NCI-H187 treated with DMSO at 0.1 percent for 48 hours (cell line): ENCODE measurements around the gene RACK1.
"Not testable (repeated sequence)": the region's sequence is repeated elsewhere in the genome, so short reads cannot be mapped to it uniquely, and the experiment has no call there.

Source experiments
- DNase-seq: peaks from one replicate; lab custom pipeline; 2025; lab: John Stamatoyannopoulos, UW

Gene RACK1

DNA sequence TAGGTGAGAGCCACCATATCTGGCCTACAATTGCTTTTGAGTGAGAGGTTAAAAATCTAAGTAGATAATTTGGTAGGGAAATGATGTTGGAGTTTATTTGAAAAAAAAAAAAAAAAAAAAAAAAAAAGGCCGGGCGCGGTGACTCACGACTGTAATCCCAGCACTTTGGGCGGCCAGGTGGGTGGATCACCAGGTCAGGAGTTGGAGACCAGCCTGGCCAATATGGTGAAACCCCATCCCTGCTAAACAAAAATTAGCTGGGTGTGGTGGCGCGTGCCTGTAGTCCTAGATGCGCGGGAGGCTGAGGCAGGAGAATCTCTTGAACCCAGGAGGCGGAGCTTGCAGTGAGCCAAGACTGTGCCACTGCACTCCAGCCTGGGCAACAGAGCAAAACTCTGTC is 29.5 kb downstream of the RACK1 start:
- not testable (repeated sequence) for DNase-seq

DNA sequence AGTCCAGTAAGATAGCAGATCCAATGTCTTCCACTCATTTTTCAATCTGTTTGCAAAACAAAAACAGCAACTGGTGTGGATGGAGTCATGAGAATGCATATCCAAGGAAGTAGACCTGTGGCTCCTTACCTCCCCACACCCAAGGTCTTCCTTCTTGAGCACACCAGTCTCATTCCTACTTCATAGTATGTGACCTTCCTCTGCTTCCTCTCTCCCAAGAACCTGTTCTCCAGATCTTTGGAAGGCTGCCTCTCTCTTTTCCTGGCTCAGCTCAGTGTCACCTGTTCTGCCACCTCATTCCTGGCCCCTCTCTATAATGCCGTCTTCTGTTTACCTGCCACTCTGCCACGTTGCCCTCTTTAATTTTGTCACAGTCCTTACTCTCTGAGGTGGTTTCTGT is 30.8 kb downstream of the RACK1 start:
- DNase-seq, result no peak

DNA sequence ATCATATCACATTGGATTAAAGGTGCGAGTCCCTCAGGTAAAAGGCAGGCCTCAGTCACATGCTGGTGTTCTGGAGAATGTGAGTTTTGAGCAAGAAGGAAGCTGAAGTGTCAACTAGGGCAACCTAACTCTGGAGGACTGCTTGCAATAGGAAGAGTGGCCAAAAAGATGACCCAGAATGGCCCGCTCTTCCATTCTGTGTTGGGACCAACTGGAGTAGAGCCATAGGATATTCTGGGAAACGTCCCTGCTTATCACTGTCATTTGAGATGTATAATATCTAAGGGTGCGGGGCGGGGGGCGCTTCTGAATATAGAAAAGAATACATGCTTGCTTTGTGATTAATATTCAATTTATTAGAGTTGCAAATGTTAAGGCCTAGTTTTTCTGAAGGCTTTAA is 31.6 kb downstream of the RACK1 start:
- no peak for DNase-seq

DNA sequence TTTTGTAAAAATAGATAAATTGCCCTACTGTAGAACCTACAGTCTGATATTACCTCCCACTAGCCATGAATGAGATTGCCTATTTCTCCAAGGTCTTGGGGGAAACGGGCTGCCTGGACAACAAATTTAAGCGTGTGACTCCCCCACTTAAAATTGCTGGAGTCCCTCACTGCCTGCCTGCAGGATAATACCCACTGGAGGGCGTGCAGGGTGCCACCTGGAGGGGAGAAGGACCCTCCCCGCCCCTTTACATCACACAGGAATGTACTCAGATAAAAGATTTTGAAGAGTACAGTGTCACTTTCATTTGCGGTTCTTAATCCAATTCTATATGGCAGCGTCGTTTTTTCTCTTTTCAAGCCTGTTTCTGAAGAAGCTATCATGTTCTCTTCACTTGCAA is 32.5 kb downstream of the RACK1 start:
- DNase-seq, result no peak

DNA sequence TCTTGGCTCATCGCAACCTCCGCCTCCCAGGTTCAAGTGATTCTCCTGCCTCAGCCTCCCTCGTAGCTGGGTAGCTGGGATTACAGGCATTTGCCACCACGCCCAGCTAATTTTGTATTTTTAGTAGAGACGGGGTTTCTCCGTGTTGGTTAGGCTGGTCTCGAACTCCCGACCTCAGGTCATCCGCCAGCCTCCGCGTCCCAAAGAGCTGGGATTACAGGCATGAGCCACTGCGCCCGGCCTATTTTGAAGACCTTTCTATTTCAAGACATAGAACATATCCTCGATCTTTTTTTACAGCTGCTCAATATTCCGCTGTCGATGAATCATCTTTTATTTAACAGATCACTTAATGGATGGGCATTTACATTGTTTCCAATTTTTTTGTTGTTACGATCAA is 33.0 kb downstream of the RACK1 start:
- not testable (repeated sequence) for DNase-seq

DNA sequence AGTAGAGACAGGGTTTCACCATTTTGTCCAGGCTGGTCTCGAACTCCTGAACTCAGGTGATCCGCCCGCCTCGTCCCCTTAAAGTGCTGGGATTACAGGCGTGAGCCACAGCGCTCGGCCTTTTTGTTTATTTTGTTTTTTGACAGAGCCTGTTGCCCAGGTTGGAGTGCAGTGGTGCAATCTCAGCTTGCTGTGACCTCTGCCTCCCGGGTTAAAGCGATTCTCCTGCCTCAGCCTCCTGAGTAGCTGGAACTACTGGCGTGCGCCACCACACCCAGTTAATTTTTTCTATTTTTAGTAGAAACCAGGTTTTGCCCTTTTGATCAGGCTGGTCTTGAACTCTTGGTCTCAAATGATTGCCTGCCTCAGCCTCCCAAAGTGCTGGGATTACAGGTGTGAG is 33.6 kb downstream of the RACK1 start:
- DNase-seq, result not testable (repeated sequence)

DNA sequence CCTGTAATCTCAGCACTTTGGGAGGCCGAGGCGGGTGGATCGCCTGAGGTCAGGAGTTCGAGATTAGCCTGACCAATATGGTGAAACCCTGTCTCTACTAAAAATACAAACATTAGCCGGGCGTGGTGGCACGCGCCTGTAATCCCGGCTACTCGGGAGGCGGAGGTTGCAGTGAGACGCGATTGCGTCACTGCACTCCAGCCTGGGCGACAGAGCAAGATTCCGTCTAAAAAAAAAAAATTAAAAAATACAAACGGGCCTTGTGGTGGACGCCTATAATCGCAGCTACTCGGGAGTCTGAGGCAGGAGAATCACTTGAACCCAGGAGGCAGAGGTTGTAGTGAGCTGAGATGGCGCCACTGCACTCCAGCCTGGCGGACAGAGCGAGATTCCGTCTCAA is 34.7 kb downstream of the RACK1 start:
- not testable (repeated sequence) for DNase-seq

DNA sequence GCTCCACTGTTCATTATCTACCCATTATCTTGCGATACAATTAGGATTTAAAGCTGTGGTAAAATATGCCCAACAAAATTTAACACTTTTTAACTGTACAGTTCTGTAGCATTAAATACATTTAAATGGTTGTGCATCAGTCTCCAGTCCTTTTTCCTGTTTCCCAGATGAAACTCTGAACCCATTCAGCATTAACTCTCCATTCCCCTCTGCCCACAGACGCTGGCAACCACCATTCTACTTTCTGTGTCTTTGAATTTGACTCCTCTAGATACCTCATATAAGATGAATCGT is 35.8 kb downstream of the RACK1 start:
- no peak for DNase-seq

DNA sequence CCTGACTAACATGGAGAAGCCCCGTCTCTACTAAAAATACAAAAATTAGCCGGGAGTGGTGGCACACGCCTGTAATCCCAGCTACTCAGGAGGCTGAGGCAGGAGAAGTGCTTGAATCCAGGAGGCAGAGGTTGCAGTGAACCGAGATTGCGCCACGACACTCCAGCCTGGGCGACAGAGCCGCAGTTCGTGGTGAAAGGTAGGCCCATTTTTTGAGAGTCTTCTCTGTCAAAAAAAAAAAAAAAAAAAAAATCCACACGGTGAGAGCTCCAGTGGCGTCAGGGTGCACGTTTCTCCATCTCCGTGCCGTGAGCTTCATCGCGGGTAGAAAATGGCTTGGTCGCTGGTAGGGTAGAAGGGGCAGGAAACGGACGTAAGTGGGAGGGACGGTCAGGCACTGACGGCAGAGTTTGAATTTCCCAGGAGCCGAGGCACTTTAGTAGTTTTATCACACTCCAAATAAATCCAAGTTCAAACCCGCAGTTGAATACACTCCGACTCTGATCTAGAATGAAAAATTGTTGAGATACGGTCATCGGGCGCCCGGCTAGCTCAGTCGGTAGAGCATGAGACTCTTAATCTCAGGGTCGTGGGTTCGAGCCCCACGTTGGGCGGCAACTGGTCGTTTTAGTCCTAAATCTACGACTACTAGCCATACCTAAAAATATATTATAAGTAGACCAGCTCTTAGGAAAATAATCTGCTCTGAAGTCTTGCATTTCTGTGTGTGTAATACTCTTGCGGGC is 36.3 kb downstream of the RACK1 start:
- DNase-seq, result no peak

DNA sequence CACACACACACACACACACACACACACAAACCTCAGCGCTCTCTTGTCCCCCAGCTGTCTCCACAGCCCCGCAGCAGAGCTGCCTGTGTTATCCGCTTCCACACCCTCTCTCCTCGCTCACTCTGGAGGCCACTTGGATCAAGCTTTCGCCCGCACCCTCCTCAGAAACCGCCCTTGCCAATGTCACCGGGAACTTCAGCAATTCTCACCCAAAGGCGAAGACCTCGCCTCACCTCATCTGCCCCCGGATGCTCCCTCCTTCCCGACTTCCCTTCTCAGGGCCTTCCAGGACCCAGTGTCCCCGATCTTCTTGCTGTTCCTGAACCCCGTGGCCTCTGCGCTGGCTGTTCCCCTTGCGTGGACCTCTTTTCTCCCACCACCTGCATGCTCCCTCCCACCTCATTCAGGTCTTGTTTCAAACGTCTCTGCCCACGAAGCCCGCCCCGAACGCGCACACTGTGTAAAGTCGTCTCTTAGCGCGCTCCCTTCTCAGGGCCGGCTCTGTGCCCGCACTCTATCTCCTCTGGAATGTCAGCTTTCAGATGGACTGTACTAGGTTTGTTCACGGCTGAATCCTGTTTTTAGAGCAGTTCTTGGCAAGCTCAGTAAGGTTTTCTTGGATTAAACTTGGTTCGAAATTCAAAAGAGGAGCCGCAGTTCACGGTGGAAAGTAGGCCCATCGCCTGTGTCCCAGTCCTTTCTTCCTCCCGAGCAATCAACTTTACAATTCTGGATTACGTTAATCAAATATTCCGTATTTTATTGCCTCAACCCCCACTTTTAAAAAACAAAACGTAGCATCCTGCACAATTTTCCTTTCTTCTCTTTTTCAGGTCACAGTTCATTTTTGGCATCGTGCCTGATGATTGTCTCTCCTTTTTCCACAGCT is 37.7 kb downstream of the RACK1 start:
- DNase-seq, result no peak

DNA sequence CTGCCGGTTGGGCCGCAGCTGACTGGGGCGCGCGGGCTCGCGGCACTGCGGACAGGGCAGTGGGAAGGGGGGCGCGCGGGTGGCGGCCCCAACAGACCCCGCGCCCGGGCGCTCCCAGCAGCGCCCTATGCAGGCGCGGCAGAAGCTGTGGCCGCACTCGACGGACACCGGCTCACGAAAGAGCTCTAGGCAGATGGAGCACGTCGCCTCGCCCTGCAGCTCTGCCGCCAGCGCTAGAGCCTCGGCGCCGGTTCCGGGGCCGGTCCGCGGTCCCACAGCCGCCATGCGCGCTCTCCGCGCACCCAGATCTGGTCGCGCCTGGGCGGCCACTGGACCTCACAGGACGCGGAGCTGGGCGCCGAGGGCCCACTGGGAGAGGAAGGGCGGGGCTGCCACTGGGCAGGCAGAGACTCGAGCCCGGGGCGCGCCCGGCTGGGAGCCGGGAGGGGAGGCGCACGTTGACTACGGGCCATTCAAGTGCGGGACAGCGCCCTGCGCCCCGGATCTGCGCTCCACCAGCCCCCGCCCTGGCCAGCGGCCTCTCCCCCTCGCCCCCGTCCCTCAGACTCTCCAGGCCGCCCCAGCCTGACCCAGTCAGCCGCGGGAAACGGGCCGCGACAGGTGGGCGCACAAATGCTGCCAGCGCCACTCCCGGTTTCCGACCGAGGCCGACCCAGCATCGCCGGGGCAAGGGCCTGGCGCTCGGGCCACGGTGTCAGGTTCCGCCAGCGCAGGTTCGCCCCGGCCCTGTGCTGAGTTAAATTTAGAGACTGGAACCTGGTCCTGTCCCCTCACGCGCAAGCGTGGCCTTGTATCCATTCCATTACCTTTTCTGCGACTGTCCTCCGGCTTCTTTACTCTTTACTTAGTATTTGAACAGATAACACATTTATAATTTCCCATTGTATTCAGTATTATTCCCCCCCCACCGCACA is 38.6 kb downstream of the RACK1 start, which contains the start of gene TRIM7:
Gene TRIM7, minus strand, starts transcription at position 371 of the 935 bp plus-strand sequence. Its CDS starts 86 bp downstream, at position 285.
- no peak for DNase-seq

DNA sequence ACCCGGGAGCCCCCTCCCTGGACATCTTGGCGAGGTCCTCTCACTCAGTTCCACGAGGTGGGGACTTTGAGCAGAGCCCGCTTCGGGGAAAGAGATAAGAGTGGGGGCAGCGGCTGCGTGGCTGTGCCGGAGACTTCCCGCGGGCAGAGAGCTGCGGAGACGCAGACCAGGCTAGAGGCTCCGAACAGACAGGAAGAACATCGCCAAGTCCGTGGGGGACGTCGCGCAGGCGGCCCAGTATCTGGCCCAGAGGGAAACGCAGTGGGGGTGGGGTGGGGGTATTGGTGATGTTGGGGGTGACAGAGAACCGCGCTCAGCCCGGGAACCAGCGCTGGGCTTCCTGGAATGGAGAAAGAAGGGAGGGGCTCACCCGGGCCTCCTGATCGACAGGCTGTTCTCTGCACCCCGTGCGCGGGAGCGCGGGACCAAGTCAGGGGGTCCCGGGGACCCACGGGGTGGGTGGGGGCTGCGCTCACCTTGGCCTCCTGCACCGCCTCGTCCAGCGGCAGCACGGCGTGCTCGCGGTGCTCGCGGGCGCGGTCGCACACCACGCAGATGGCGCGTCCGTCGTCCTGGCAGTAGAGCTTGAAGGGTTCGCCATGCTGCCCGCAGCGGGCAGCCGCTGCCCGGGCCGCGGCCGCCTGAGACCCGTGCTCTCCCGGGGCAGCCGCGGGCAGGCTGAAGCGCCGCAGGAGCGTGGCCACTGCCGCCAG is 39.4 kb downstream of the RACK1 start:
- no peak for DNase-seq

DNA sequence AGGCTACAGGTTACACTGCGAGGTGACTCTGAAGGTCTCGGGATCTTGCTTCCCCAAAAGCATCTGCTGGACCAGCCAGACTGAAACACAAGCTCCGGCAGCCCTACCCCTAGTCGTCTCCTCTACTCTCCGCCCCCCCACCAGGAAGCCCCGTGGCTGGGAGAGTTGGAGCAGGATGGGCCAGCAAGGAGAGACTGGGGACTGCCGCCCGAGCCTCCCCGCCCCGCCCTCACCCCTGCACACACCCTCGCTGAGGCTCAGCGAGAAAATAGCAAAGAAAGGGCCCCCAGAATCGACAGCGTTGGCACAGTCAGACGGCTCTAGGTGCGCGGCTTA is 40.0 kb downstream of the RACK1 start:
- no peak for DNase-seq

DNA sequence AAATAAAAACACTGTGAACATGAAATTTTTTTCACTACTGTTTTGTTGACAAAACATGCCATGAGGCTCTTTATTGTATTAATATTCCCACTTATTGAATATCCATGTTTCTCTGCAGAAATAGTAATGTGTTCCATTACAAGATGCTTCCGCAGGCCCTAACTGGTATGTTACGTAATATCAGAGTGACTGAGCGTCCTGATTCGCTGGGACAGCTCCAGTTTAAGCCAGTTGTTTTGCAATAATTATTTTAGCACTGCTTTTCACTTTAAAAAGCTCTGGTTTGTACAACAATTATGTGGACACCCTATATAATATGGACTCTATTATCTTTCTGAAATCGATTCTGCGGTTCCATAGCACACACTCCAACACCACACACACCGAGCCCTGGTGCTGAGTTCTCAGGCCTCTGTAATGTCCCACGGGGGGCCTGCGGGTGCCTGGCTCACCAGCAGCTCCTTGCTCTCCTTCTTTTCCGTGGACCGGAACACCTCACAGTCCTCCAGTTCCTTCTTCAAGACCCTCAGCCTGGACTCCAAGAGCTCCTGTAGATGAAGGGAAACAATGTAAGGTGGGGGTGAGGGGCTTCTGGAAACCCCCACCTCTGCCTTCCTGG is 40.5 kb downstream of the RACK1 start:
- no peak for DNase-seq

DNA sequence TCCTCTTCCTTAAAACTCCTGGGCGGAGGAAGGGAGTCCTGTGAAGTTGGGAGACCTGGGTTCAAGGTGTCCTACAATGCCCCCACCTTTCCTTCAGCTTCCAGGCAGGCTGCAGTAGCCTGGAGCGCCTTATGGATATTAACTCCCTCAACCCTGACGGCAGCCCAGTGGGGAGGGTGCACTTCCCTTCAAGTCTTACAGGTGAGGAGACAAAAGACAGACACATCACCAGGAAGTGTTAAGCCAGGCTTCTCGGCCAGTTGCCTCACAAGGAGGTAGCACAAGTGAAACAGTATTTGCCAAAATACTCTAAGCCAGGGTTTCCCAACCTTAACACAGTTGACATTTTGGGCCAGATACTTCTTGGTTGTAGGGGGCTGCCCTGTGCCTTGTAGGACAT is 42.9 kb downstream of the RACK1 start:
- no peak for DNase-seq

DNA sequence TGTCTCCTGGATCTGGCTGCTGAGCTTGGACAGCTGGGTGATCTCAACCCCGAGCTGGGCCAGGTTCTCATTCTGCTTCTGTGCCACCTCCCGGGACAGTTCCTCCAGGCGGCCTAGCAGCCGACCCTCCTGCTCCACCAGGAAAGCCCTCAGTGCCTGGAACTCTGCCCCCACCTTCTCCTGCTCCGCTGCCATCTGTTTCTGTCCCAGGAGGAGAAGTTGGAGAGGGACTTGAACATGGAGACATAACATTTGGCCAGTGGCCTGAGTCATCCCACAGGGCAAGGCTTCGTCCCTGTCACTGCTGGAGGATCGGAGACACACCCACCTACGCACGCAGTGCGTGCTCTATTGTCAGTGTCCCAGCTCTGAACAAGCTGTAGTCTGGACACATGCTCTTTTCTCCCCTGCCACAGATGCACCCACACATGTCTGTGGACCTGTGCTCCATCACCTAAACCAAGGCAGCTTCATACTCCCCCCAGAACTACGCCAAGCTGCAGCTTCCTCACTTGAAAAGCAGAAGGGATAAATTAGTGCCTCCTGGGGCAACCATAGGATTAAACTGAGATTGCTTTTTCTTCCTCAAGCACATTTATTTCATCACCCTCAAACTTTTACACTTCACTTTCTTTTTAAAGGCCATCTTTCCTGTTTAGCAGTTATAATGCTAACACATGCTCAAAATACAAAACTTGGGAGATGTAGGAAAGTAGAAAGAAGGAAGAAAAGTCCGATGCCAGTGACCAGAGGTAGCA is 43.6 kb downstream of the RACK1 start:
- no peak for DNase-seq

DNA sequence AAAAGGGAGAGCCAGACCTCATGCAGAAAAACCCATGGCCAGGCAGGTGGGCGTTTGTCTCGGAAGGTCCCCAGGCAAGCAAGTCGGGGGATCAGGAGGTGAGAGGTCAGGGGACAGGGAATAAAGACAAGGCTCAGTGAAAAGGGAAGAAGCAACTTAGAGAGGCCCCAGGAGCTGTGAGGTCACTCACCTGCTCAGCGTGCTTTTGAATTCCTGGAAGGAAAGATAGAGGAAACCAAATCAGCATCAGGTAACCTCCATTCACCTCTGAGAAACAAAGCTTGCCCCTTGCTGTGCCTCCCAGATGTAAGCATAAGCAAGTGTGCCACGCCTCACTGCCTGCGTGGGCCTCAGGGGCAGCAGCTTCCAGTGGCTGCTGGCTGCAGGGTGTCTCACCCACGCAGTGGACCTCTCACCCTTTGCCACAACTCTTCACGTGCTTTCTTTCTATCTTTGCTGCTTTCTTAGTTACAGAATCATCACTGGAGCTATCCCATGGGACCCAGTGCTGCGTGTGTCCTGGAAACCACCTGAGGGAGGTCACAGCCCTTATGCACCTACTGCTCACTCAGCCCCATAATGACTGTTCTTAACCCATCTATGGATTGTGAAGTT is 44.7 kb downstream of the RACK1 start:
- DNase-seq, result no peak

DNA sequence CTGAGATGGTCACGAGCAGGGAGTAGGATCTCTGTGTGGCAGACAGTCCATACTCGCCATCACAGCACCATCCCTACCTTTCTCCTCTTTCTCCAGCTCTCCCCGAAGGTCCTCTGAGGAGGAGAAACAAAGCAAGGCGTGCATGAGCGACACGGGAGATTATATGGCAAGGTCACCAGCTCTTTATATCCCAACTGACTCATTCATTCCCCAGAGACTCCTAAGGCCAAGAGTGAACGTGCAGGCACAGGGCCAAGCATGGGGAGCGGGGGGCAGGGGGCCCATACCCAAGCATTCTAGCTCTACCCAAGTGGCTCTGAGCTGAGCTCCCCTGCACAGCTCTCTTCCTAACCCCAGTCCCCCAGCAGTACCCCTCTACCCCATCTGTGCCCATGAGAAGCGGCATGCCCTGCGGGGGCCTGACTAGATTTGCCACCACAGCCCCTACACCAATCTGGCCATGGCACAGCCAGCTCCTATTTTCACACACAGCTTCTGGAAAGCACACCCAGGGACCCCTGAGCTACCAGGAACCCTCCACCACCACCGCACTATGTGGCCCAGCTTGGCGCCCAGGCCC is 45.5 kb downstream of the RACK1 start:
- no peak for DNase-seq

DNA sequence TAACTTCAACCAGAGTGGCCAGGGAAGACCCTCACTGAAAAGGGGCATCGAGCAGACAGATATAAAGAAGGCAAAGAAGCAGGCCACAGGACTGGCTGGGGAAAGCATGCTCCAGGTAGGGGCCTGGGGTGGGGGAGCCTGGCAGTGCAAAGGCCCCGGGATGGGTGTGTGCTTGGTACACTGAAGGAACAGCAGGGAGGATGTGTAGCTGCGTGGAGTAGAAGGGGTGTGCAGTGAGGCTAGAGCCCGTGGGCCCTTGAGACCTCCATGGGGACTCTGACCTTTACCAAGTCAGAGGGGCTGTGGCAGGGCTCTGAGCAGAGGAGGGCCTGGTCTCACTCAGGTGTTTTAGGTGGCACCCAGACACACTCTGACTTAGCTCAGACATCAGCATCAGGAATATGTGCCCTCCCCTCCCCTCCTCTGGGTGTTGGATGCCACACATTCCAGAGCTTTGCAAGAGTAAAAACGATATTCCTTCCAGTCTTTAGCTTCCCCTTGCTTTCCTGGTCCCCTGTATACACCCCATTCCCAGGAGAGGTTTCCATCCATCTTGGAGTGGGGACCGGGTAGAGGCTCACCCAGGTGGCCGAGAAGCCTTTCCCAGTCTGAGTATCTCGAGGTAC is 46.3 kb downstream of the RACK1 start:
- no peak for DNase-seq
